Neural progenitor cell (in vitro differentiated cells): ENCODE data around the gene CASP10. TPM values are rescaled to one million over a fixed set of nuclear protein-coding genes. Genes with fewer than 3 reads are reported as not detected.
A peak's percentile ranks its signal among the peaks of the same experiment; 100 is the strongest.

Source experiments
- DNase-seq: peaks from one replicate; pipeline ENCODE4 v3.0.0-alpha.2; 2016; ENCODE audit warnings: low spot score
- H2AFZ ChIP-seq: fragments of 200-600 bp; sonication (generic); replicated peaks from 2 replicates; pipeline ENCODE4 v1.6.1; 2016; ENCODE audit warnings: antibody characterized with exemption
- H3F3A ChIP-seq: fragments of 200-600 bp; sonication (generic); 2 replicates; pipeline ENCODE4 v1.6.1; 2016; ENCODE audit warnings: antibody characterized with exemption, low read depth
- H3K27ac ChIP-seq: fragments of 200-600 bp; sonication (generic); 2 replicates; pipeline ENCODE4 v1.5.1; 2016; ENCODE audit warnings: mild to moderate bottlenecking
- H3K27me3 ChIP-seq: fragments of 200-600 bp; sonication (generic); 2 replicates; pipeline ENCODE4 v1.6.1; 2016; ENCODE audit warnings: mild to moderate bottlenecking, moderate library complexity
- H3K36me3 ChIP-seq: fragments of 200-600 bp; sonication (generic); 2 replicates; pipeline ENCODE4 v1.5.1; 2016
- H3K4me1 ChIP-seq: fragments of 200-600 bp; sonication (generic); 2 replicates; pipeline ENCODE4 v1.6.1; 2016; ENCODE audit warnings: mixed run types
- H3K4me2 ChIP-seq: fragments of 200-600 bp; sonication (generic); 2 replicates; pipeline ENCODE4 v1.6.1; 2016
- H3K4me3 ChIP-seq: fragments of 200-600 bp; sonication (generic); 2 replicates; pipeline ENCODE4 v1.5.1; 2016
- H3K79me2 ChIP-seq: fragments of 200-600 bp; sonication (generic); 2 replicates; pipeline ENCODE4 v1.6.1; 2016; ENCODE audit warnings: low read depth
- H3K9ac ChIP-seq: fragments of 200-600 bp; sonication (generic); 2 replicates; pipeline ENCODE4 v1.6.1; 2016
- H3K9me3 ChIP-seq: fragments of 200-600 bp; sonication (generic); 2 replicates; pipeline ENCODE4 v1.5.1; 2016; ENCODE audit warnings: low read depth
- H4K20me1 ChIP-seq: fragments of 200-600 bp; sonication (generic); 2 replicates; pipeline ENCODE4 v1.6.1; 2016; ENCODE audit warnings: low read depth
- H3K27ac Mint-ChIP-seq: 3 replicates; pipeline ENCODE4 v1.8.0; 2021; ENCODE audit warnings: mixed read lengths
- H3K27me3 Mint-ChIP-seq: 2 replicates; pipeline ENCODE4 v1.8.0; 2022; ENCODE audit warnings: low read depth, mild to moderate bottlenecking, inconsistent platforms, moderate library complexity, mixed read lengths; ENCODE audit not compliant: insufficient read depth
- H3K36me3 Mint-ChIP-seq: 3 replicates; pipeline ENCODE4 v1.8.0; 2021; ENCODE audit warnings: mixed read lengths
- H3K4me1 Mint-ChIP-seq: 3 replicates; pipeline ENCODE4 v1.8.0; 2021; ENCODE audit warnings: mixed read lengths
- H3K4me3 Mint-ChIP-seq: 3 replicates; pipeline ENCODE4 v1.8.0; 2021; ENCODE audit warnings: mild to moderate bottlenecking, moderate library complexity, mixed read lengths
- H3K9me3 Mint-ChIP-seq: 3 replicates; pipeline ENCODE4 v1.8.0; 2020; ENCODE audit warnings: mixed read lengths
- CTCF ChIP-seq: fragments of 200-600 bp; sonication (generic); IDR thresholded peaks from 2 replicates; pipeline ENCODE4 v1.5.1; 2017; ENCODE audit warnings: antibody characterized with exemption, mild to moderate bottlenecking
- EZH2 ChIP-seq: fragments of 200-600 bp; sonication (generic); IDR thresholded peaks from 2 replicates; pipeline ENCODE4 v1.6.1; 2017; ENCODE audit warnings: antibody characterized with exemption, mild to moderate bottlenecking, moderate library complexity
- EZH2phosphoT487 ChIP-seq: fragments of 200-600 bp; sonication (generic); IDR thresholded peaks from 2 replicates; pipeline ENCODE4 v1.6.1; 2017; ENCODE audit warnings: antibody characterized with exemption
- total RNA-seq: library from RNA; depleted of rRNA; stranded (reverse); fragments of >200 nt; gene quantifications from 2 replicates; pipeline ENCODE4 v1.2.3, GENCODE V29; 2015; ENCODE audit warnings: low replicate concordance

Gene CASP10
- total RNA-seq, 1 donor from 2014 or later: 2.2 TPM

GRCh38 chr2:201257381-201257955 lies 74.5 kb downstream of the CASP10 start:
- Histone ChIP-seq H3K4me1 (peaks cover 11% of the 10 kb centered on the region), H3K9ac (no peak overlapping the region), H2AFZ (peak overlapping the region; percentile 98), H3K4me3 (no peak overlapping the region), H3K79me2 (no peaks in the 10 kb centered on the region), H3F3A (no peaks in the 10 kb centered on the region), H3K36me3 (no peaks in the 10 kb centered on the region), H3K9me3 (no peaks in the 10 kb centered on the region), H3K4me2 (no peak overlapping the region), H4K20me1 (no peaks in the 10 kb centered on the region), H3K27me3 (no peaks in the 10 kb centered on the region), H3K27ac (no peak overlapping the region)
- H3K36me3 Mint-ChIP-seq: no peaks in the 10 kb centered on the region
- H3K4me1 Mint-ChIP-seq: peaks cover 23% of the 10 kb centered on the region
- TF ChIP-seq EZH2phosphoT487: no peak
- no peak for TF ChIP-seq CTCF
- no peak for TF ChIP-seq EZH2
- H3K27me3 Mint-ChIP-seq: peaks cover 2% of the 10 kb centered on the region
- DNase-seq: no peak
- peak overlapping the region; percentile 80 for H3K4me3 Mint-ChIP-seq
- H3K9me3 Mint-ChIP-seq: no peaks in the 10 kb centered on the region
- H3K27ac Mint-ChIP-seq: peak overlapping the region; percentile 87

- Histone ChIP-seq H3K36me3 (no peaks in the 10 kb centered on the region), H3K27me3 (no peaks in the 10 kb centered on the region), H3K9me3 (no peaks in the 10 kb centered on the region), H2AFZ (peak overlapping the region; percentile 98), H3K4me1 (peaks cover 11% of the 10 kb centered on the region), H3F3A (no peaks in the 10 kb centered on the region), H4K20me1 (no peaks in the 10 kb centered on the region), H3K27ac (no peak overlapping the region), H3K9ac (no peak overlapping the region), H3K4me3 (no peak overlapping the region), H3K79me2 (no peaks in the 10 kb centered on the region), H3K4me2 (peak overlapping the region; percentile 41)
- TF ChIP-seq EZH2phosphoT487 (no peak), CTCF (no peak), EZH2 (no peak)
- Mint-ChIP-seq H3K4me1 (peaks cover 23% of the 10 kb centered on the region), H3K36me3 (no peaks in the 10 kb centered on the region), H3K4me3 (peak overlapping the region; percentile 80), H3K27ac (peak overlapping the region; percentile 87), H3K27me3 (peaks cover 2% of the 10 kb centered on the region), H3K9me3 (no peaks in the 10 kb centered on the region)
- DNase-seq: no peak
Measured at GRCh38 chr2:201257956-201258665, 75.2 kb downstream of the CASP10 start.

- Histone ChIP-seq H4K20me1 (no peaks in the 10 kb centered on the region), H3K79me2 (no peaks in the 10 kb centered on the region), H3K4me1 (peaks cover 11% of the 10 kb centered on the region), H3K27ac (no peak overlapping the region), H3K36me3 (no peaks in the 10 kb centered on the region), H3K4me3 (no peak overlapping the region), H3K9ac (no peak overlapping the region), H3F3A (no peaks in the 10 kb centered on the region), H2AFZ (peak overlapping the region; percentile 98), H3K4me2 (peak overlapping the region; percentile 41), H3K27me3 (no peaks in the 10 kb centered on the region), H3K9me3 (no peaks in the 10 kb centered on the region)
- Mint-ChIP-seq H3K36me3 (no peaks in the 10 kb centered on the region), H3K4me3 (peak overlapping the region; percentile 80), H3K9me3 (no peaks in the 10 kb centered on the region), H3K27ac (peak overlapping the region; percentile 87), H3K27me3 (peaks cover 2% of the 10 kb centered on the region), H3K4me1 (peaks cover 26% of the 10 kb centered on the region)
- peak; percentile 4 for DNase-seq
- TF ChIP-seq CTCF: no peak
- TF ChIP-seq EZH2phosphoT487: no peak
- TF ChIP-seq EZH2: no peak
Measured at GRCh38 chr2:201258666-201259615, 76.0 kb downstream of the CASP10 start.
